Adrenal gland (tissue), 5 donors: Measurements from ENCODE around the gene SVBP.

Experiments used
- CTCF ChIP-seq, 6 experiments: fragments of 450-650 bp in 4 of 6; fragments of 200-600 bp in 2 of 6; sonication (generic) in 1 of 6; IDR thresholded peaks; 1 replicate in 5 of 6; 2 replicates in 1 of 6; pipeline versions ENCODE4 v1.5.1 to v1.8.0; 2016 to 2021; ENCODE audit warnings: antibody characterized with exemption in 6 of 6, mild to moderate bottlenecking in 2 of 6, moderate library complexity in 1 of 6
- POLR2A ChIP-seq, 2 donors: fragments of 450-650 bp; IDR thresholded peaks; one replicate each; pipeline ENCODE4 v1.6.1; 2017; ENCODE audit warnings: antibody characterized with exemption in 2 of 2, mild to moderate bottlenecking in 2 of 2, moderate library complexity in 1 of 2
- donor health status: DM: no; HTN: no; CAD: no.

GRCh38 chr1:42786097-42786496 is 31.1 kb downstream of the SVBP start:
- TF ChIP-seq CTCF (IDR thresholded peaks at IDR 0.05) (no peak), POLR2A (IDR thresholded peaks at IDR 0.05) (no peak)
